ENCODE data around the gene STOX1.
"Not testable (repeated sequence)": the region's sequence is repeated elsewhere in the genome, so short reads cannot be mapped to it uniquely, and the experiment has no call there.

STOX1 gene

GRCh38 chr10:68897336-68897741 lies 70.0 kb downstream of the STOX1 start:
- DNase-seq = no peak

DNA sequence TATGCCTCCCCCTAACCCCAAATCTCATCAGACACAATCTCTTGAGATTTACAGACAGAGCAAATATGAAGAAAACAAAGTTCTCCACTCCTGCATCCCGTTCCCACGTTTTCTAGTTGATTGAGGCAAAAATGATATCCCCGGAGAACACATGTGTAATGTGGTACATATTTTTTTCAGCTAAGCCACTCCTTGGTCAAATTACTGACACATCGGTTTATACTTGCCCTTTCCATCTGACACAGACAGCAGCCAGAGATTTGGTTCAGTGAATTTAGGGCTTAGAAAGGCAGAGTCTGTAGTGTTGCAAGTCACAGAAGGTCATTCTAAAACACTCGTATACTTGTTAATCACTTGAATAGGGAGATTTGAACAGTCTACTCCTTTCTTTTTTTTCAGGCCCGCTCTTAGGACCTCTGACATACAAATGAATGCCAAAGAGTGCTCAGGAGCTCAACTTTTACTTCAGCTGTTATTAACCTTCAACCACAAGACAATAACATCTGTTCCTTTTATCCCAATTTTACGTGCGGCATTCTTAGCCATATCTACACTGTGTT lies 71.9 kb downstream of the STOX1 start:
- no peak for DNase-seq

DNA sequence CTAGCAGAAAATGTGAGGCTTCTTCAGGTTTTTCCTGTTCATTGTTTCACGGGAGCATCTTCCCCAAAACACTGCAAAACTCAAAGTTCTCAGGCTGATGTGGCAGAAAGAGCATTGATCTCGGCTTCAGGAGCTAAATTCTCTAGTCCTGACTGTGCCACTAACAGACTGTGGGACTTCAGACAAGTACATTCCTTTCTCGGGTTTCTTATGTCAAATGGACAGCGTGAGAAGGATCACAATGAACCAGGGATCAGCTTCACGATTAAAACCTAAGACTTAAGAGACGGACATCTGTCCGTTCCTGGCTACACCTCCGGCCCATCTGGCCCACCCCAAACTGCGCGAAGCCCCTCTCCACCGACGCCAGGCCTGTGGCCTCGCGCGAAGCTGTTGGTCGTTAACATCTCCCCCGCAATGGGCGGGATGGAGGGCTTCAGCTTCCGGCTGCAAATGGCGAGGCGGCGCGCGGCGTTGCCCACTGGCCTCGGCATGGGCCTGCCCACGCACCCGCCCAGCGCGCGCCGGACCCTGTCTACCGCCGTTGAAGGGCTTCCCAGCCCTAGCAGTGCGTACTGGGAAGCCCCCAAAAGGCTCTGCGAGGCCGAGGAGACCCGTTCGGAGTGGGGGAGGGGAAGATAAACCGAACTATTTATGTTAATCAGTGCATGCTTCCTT lies 73.2 kb downstream of the STOX1 start:
- DNase-seq = no peak

DNA sequence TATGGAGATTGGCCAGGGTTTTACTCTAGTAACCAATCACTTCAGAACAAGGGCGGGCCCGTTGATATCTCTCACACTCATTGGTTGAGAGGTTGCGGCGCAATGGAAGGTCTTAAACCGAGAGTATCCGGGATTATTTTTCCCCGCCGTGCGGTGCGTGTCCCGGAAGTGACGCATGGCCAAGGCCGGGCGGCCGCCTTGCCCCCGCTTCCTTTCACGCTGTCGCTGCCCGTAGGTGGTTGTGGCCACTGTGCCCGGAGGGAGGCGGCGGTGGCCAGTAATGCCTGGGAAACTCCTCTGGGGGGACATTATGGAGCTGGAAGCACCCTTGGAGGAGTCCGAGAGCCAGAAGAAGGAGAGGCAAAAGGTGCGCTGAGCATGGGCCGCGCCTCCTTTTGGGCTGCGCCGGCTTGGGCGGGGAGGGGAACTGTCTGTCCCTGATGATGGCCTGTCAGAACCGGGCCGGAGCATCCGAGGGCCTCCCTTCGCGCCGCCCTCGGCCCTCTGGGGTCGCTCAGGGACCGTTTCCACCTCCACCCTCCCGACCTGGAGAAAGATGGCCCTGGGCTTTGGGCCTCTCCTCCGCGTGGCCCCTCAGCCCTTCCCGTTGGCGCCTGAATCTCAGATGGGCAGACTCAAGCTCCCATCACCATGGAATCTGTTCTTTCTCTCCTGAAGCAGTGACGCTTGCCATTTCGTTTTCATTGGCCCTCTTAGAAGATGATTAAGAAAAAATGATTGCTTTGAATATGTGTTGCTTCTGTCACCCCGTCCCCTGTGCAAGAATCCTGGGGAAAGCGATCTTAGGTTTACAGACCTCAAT lies 74.0 kb downstream of the STOX1 start, which contains the start of gene DDX50:
Gene DDX50 (plus strand): TSS at position 211 of the 823 bp plus-strand sequence. CDS start 70 bp downstream, at position 281.
- peak; percentile 97 for DNase-seq

GRCh38 chr10:68902382-68902781 lies 75.1 kb downstream of the STOX1 start:
- DNase-seq = no peak

DNA sequence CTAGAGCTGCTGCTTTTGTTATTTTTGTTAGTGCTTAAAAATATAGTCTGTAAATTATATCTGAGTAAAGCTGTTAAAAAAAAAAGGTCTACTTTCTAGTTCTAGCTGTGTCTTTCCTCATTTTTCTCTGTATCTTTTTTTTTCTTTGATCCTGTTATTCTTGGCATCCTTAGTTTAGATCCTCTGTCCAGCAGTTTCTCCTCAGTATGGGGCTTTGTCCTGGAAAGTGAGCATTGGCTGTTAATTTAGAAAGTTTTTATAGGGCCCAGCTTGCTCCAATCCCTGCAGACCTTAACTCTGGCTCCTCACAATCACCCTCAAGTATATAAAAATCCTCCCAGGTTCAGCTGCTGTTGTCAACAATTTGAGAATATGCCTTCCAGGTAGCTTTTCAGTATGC lies 97.3 kb downstream of the STOX1 start:
- no peak for DNase-seq

- no peak for DNase-seq
These were observed 98.2 kb downstream of the STOX1 start for GRCh38 chr10:68925489-68925888.

GRCh38 chr10:68929157-68929556 lies 101.8 kb downstream of the STOX1 start:
- DNase-seq = not testable (repeated sequence)

DNA sequence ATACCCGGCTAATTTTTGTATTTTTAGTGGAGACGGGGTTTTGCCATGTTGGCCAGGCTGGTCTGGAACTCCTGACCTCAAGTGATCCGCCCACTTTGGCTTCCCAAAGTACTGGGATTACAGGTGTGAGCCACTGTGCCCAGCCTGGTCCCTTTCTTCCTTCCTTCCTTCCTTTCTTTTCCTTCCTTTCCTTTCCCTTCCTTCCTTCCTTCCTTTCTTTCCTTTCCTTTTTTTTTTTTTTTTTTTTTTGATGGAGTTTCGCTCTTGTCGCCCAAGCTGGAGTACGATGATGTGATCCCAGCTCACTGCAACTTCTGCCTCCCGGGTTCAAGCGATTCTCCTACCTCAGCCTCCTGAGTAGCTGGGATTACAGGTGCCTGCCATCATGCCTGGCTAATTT lies 102.6 kb downstream of the STOX1 start:
- not testable (repeated sequence) for DNase-seq

GRCh38 chr10:68932860-68933259 lies 105.5 kb downstream of the STOX1 start:
- not testable (repeated sequence) for DNase-seq

DNA sequence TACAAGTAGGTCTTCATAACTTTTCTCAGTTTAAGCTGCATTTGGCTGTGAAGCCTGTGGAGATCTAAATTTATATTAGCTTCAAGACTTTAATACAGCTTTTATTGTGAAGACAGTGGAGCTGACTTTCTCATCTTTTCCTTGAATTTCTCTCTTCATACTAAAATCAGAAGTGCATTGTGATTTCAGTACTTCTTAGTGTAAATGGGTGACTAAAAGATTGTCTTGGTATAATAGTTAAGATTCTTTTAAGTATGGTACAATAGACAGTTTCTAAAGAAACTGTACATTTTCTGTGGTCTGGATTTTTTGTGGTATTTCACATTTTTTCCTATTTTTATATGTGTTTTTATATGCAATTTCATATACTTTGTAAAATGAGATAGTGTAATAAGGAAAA lies 107.7 kb downstream of the STOX1 start:
- DNase-seq = no peak

- no peak for DNase-seq
These were observed 110.8 kb downstream of the STOX1 start for GRCh38 chr10:68938117-68938516.

GRCh38 chr10:68938884-68939283 lies 111.6 kb downstream of the STOX1 start:
- no peak for DNase-seq

GRCh38 chr10:68940917-68941316 lies 113.6 kb downstream of the STOX1 start:
- DNase-seq = not testable (repeated sequence)
